GM12878 (cell line): Measurements from ENCODE around the gene RFC4. TPM values are rescaled to one million over a fixed set of nuclear protein-coding genes. Genes with fewer than 3 reads are reported as not detected.

ENCODE experiments used
- ATAC-seq: fragments of 200-7000 bp; cut with Tn5 transposase; 3 replicates; pipeline ENCODE4 v1.9.1; 2020; ENCODE audit warnings: mild to moderate bottlenecking, moderate library complexity
- BruUV-seq: library from RNA; stranded (reverse); fragments of 400-500 nt; replicated peaks from 2 replicates; lab custom pipeline; 2021; lab: Mats Ljungman, UMichigan
- CTCF ChIA-PET: fragments of 300-600 bp; sonication (Branson Sonifier 250); formaldehyde crosslinking; extraction: SDS; loops from one replicate; lab custom pipeline; 2021; ENCODE audit warnings: inconsistent platforms; lab: Yijun Ruan, JAX
- POLR2A ChIA-PET: fragments of 350-600 bp; formaldehyde crosslinking; extraction: SDS; loops from one replicate; lab custom pipeline; 2021; ENCODE audit warnings: inconsistent platforms; lab: Charles Lee
- RAD21 ChIA-PET: fragments of 300-600 bp; sonication (Branson Sonifier 250); formaldehyde crosslinking; loops from one replicate; lab custom pipeline; 2023; ENCODE audit warnings: antibody characterized with exemption; ENCODE audit not compliant: unreplicated experiment; lab: Charles Lee
- SMC1A ChIA-PET: fragments of 300-600 bp; sonication (Branson Sonifier 250); formaldehyde crosslinking; loops from one replicate; lab custom pipeline; 2023; ENCODE audit not compliant: unreplicated experiment, uncharacterized antibody; lab: Charles Lee
- DNase-seq: peaks from one replicate; pipeline ENCODE4 v3.0.0-alpha.2; 2011; ENCODE audit warnings: low read depth, low spot score
- FAIRE-seq: peaks from 3 replicates; lab custom pipeline; 2011; peaks lifted over from hg19 to GRCh38; lab: Jason Lieb, UNC
- H2AFZ ChIP-seq: 2 replicates; pipeline ENCODE4 v1.6.0; 2011; ENCODE audit warnings: low read depth, low read length, control low read depth; ENCODE audit not compliant: control insufficient read depth
- H3K27ac ChIP-seq: 2 replicates; pipeline ENCODE4 v1.5.1; 2011; ENCODE audit warnings: control low read depth; ENCODE audit not compliant: control insufficient read depth, insufficient read depth
- H3K27me3 ChIP-seq, 2 experiments: replicated peaks in 1 of 2; 2 replicates each; pipeline versions ENCODE4 v1.6.0 to v1.6.1; 2011; ENCODE audit warnings: low read length in 1 of 2; ENCODE audit not compliant: control insufficient read depth in 2 of 2, insufficient read depth in 2 of 2
- H3K36me3 ChIP-seq, 2 experiments: 2 replicates each; pipeline ENCODE4 v1.5.1; 2011; ENCODE audit warnings: low read length in 1 of 2; ENCODE audit not compliant: control insufficient read depth in 2 of 2, insufficient read depth in 2 of 2
- H3K4me1 ChIP-seq: 2 replicates; pipeline ENCODE4 v1.6.1; 2011; ENCODE audit warnings: mild to moderate bottlenecking, low read length, moderate library complexity, mixed read lengths; ENCODE audit not compliant: control insufficient read depth, insufficient read depth
- H3K4me2 ChIP-seq: 2 replicates; pipeline ENCODE4 v1.6.0; 2011; ENCODE audit warnings: control low read depth; ENCODE audit not compliant: control insufficient read depth, insufficient read depth
- H3K4me3 ChIP-seq: fragments of 200-600 bp; sonication (generic); 2 replicates; pipeline ENCODE4 v1.5.1; 2016
- H3K79me2 ChIP-seq: 2 replicates; pipeline ENCODE4 v1.6.0; 2011; ENCODE audit warnings: low read length; ENCODE audit not compliant: control insufficient read depth, insufficient read depth
- H3K9ac ChIP-seq: 2 replicates; pipeline ENCODE4 v1.8.0; 2011; ENCODE audit warnings: low read length, control low read depth, mixed read lengths; ENCODE audit not compliant: control insufficient read depth, insufficient read depth
- H3K9me3 ChIP-seq: replicated peaks from 3 replicates; pipeline ENCODE4 v1.5.1; 2011; ENCODE audit warnings: mild to moderate bottlenecking, low read length; ENCODE audit not compliant: control insufficient read depth, insufficient read depth
- H4K20me1 ChIP-seq: 2 replicates; pipeline ENCODE4 v1.6.0; 2011; ENCODE audit not compliant: control insufficient read depth, insufficient read depth
- ETV6 ChIP-seq, 2 experiments: fragments of 450-650 bp in 1 of 2; IDR thresholded peaks in 1 of 2; conservative IDR thresholded peaks in 1 of 2; 2 replicates each; pipeline ENCODE4 v1.6.1; 2014; ENCODE audit warnings: antibody characterized with exemption in 1 of 2, borderline replicate concordance in 1 of 2, low read depth in 1 of 2, mild to moderate bottlenecking in 1 of 2, moderate library complexity in 1 of 2
- FOXK2 ChIP-seq: fragments of 450-650 bp; IDR thresholded peaks from 2 replicates; pipeline ENCODE4 v1.6.1; 2017; ENCODE audit warnings: mild to moderate bottlenecking, moderate library complexity
- POLR2AphosphoS5 ChIP-seq: IDR thresholded peaks from 2 replicates; pipeline ENCODE4 v1.6.1; 2011; ENCODE audit warnings: mild to moderate bottlenecking, low read length, inconsistent platforms
- SMC3 ChIP-seq: IDR thresholded peaks from 2 replicates; pipeline ENCODE4 v1.6.1; 2011; ENCODE audit warnings: low read length, improper control_type of control experiment, borderline replicate concordance
- YY1 ChIP-seq: IDR thresholded peaks from 2 replicates; pipeline ENCODE4 v1.6.1; 2011; ENCODE audit warnings: low read depth, mild to moderate bottlenecking, low read length
- ZNF622 ChIP-seq: fragments of 450-650 bp; IDR thresholded peaks from 2 replicates; pipeline ENCODE4 v1.6.1; 2017; ENCODE audit warnings: mild to moderate bottlenecking, inconsistent platforms
- ZNF687 ChIP-seq: fragments of 450-650 bp; IDR thresholded peaks from 2 replicates; pipeline ENCODE4 v1.6.1; 2017; ENCODE audit warnings: mild to moderate bottlenecking, moderate library complexity
- WGBS: methylation state at CpG from one replicate; pipeline ENCODE4 v1.1.6; 2016; ENCODE audit warnings: low lambda C conversion rate; ENCODE audit not compliant: insufficient replicate concordance, insufficient coverage; ENCODE audit errors: missing lambda C conversion rate; 5-methylcytosine and 5-hydroxymethylcytosine counted together
- in situ Hi-C: fragments of 300-500 bp; cut with MboI; formaldehyde crosslinking; loops from 9 replicates; pipeline ENCODE4 v1.14.3; 2018; ENCODE audit warnings: mixed read lengths
- intact Hi-C: fragments of 100-400 bp; cut with micrococcal nuclease; formaldehyde crosslinking; loops from one replicate; pipeline ENCODE4 v1.14.2; 2022; ENCODE audit not compliant: unreplicated experiment
- polyA plus RNA-seq, 11 experiments: library from polyadenylated mRNA; depleted of rRNA in 4 of 11; unstranded in 6 of 11; stranded (reverse) in 5 of 11; fragments of >200 nt; fragmentation: Nextera tagmentation in 4 of 11; fragmentation: Illumina TruSeq in 1 of 11; extraction: Ambion mirVana in 4 of 11; extraction: Trizol in 1 of 11; gene quantifications; 1 replicate in 1 of 11; 2 replicates in 10 of 11; pipeline versions ENCODE4 v1.2.1 to v1.2.3, GENCODE V29; 2011 to 2016; ENCODE audit warnings: inconsistent platforms in 2 of 11, missing spikeins in 2 of 11, low read depth in 1 of 11
- total RNA-seq, 4 experiments: library from RNA; depleted of rRNA in 3 of 4; stranded (reverse); fragments of >200 nt in 3 of 4; fragmentation: Illumina TruSeq in 1 of 4; extraction: Trizol in 1 of 4; gene quantifications; 2 replicates each; pipeline versions ENCODE4 v1.2.1 to v1.2.3, GENCODE V29; 2013 to 2021

RFC4 gene
- total and polyA plus RNA-seq, 10 of the 15 experiments (the other 5 are each of a cell fraction or from before 2014, with no cell fraction given) = 49.1 to 144 (median 112) TPM

- H3K9me3 ChIP-seq = no peaks in the 10 kb centered on the region
- ChIA-PET CTCF (interaction anchor here (1.7 kb wide), 1 partner anchor 143 kb away, joined by 4 read pairs; no protein-coding TSS in a partner anchor), SMC1A (no interaction called here), RAD21 (no interaction called here), POLR2A (no interaction called here)
- 78% methylated on average over 8 of the region's 8 CpGs for WGBS
- BruUV-seq = no TSS peak
- no peak overlapping the region for H2AFZ ChIP-seq
- no peaks in the 10 kb centered on the region for H4K20me1 ChIP-seq
- H3K9ac ChIP-seq = no peak overlapping the region
- in situ Hi-C loops = no loop called here
- no peaks in the 10 kb centered on the region for H3K4me1 ChIP-seq
- H3K27ac ChIP-seq = no peak overlapping the region
- DNase-seq (no peak), FAIRE-seq (no peak), ATAC-seq (no peak)
- no peaks in the 10 kb centered on the region for H3K27me3 ChIP-seq
- TF ChIP-seq YY1 = no peak
- H3K79me2 ChIP-seq = no peaks in the 10 kb centered on the region
- H3K4me2 ChIP-seq = no peak overlapping the region
- no peak overlapping the region for H3K4me3 ChIP-seq
- no peaks in the 10 kb centered on the region for H3K36me3 ChIP-seq
- intact Hi-C loops = no loop called here
These were observed 48.5 kb downstream of the RFC4 start for GRCh38 chr3:186757686-186758220.

GRCh38 chr3:186757214-186757613 is 49.1 kb downstream of the RFC4 start:
- in situ Hi-C loops = no loop called here
- POLR2A ChIA-PET = no interaction called here

More at GRCh38 chr3:186757214-186757613, 49.1 kb downstream of the RFC4 start:
- TF ChIP-seq ZNF687 (no peak), POLR2AphosphoS5 (no peak), ZNF622 (no peak), FOXK2 (no peak), SMC3 (no peak), ETV6 (conservative IDR thresholded peaks at IDR 0.05 in 1 of 2, IDR thresholded peaks at IDR 0.05 in 1 of 2; ENCODE audit: borderline replicate concordance in 1 of 2, low read depth in 1 of 2) (no peak)
- TF ChIP-seq, all 136 proteins: peak for 0
- no peak for FAIRE-seq
- ATAC-seq = no peak
- Histone ChIP-seq H4K20me1 (no peaks in the 10 kb centered on the region), H3K4me1 (no peaks in the 10 kb centered on the region), H3K9ac (no peak overlapping the region), H3K27ac (no peak overlapping the region), H3K4me2 (no peak overlapping the region), H3K36me3 (no peaks in the 10 kb centered on the region), H3K4me3 (no peak overlapping the region), H3K79me2 (no peaks in the 10 kb centered on the region), H2AFZ (no peak overlapping the region), H3K27me3 (no peaks in the 10 kb centered on the region), H3K9me3 (no peaks in the 10 kb centered on the region)
- no TSS peak for BruUV-seq
- DNase-seq = no peak
- ChIA-PET CTCF (interaction anchor here (1.7 kb wide), 1 partner anchor 142 kb away, joined by 4 read pairs; no protein-coding TSS in a partner anchor), SMC1A (interaction anchor here (0.6 kb wide), 1 partner anchor 1080 kb away, joined by 3 read pairs; no protein-coding TSS in a partner anchor), RAD21 (interaction anchor here (0.7 kb wide), 1 partner anchor 65 kb away, joined by 3 read pairs; no protein-coding TSS in a partner anchor)
- 72% methylated on average over 8 of the region's 8 CpGs for WGBS
- intact Hi-C loops = no loop called here
